HG03439 (cell line): ENCODE results near the gene JAZF1.

Experiments used
- ATAC-seq: cut with Tn5 transposase; IDR thresholded peaks from one replicate; pipeline ENCODE4 v1.9.1; 2021; ENCODE audit warnings: mild to moderate bottlenecking, moderate library complexity; ENCODE audit not compliant: unreplicated experiment

JAZF1 gene

DNA sequence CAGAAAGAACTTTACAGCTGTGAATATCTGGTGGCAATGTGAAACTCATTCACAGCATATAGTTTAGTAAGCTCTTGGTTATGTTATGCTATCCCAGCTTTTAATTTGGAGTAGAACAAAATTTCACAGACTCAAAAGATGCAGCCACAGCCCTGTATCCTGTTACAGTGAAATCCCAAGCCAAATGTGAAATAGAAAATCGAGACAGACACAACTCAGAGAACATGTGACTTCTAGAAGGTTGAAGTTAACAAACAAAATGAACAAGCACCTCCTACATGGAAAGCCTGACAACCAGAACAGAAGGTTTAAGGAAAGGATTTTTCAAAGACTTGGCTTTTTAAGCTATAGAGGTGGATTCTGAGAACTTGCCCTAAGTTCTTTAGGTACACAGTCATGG, 39.6 kb downstream of the JAZF1 start:
- no peak for ATAC-seq

DNA sequence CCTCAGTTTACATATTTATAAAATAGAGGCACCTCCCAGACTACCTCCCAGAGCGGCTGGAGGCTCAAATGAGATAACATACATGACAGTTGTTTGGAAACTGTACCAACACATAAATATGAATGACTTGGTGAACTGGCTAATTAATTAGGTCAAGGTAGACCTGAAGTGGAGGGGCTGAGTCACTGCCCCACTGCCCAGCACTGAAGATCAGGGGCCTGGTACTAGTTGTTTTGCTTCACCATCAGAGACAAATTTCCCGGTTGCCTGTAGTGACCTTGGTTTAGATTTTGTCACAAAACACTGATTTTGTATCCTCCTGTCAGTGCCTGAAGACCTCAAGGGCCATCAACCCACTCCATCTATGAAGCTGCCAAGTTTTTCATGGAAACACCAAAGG, 41.8 kb downstream of the JAZF1 start:
- ATAC-seq = no peak

DNA sequence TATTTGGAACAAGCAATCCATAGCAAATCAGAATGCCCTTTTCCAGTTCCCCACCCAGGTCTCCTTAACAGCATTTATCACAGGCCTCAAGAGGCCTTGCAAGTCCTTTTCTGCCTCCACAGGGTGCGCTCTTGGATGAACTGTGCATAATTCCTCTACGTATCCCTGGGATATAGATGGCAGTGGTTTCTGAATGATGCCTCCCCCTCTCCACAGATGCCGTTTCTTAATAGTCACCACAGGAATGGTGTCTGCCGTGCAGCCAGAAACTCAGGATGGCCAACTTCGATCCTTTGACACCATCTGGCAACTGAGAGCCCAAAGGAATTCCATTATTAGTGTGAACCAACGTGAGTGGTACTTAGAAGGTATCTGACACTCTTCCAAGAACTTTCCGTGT, 43.1 kb downstream of the JAZF1 start:
- no peak for ATAC-seq

DNA sequence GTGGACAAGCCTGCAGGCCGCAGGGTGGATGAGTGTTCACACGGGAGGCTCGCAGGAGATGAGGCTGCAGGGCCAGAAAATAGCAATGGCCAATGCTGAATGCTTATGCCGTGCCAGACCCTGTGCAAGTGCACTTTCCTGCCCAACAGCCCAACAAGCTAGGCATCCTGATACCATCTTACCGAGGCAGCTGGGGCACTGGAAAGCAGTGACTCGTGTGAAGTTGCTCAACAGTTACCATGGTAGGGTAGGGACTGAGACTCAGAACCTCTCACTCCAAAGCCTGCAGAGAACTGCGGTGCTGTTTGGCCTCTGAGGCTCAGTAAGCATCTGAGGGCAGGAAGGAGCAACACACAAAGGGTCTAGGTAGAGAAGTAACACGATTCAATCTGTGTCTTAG, 43.7 kb downstream of the JAZF1 start:
- no peak for ATAC-seq

DNA sequence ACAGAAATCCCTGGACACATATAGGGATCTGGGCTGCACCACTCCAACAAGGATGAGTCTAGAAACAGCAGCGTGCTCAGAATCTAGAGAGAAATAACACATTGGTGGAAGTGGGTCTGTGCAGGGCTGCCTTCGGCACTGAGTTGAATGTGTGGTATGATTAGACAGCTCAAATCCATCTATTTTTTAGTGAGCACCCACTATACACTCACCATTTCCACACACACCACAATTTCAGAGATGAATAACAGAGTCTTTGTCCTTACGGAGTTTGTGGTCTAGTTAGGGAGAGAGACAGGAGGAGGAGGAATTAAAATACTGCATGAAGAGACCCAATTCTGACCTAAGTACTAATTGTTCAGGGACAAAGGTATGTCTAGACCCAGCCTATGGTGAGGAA, 44.2 kb downstream of the JAZF1 start:
- no peak for ATAC-seq

DNA sequence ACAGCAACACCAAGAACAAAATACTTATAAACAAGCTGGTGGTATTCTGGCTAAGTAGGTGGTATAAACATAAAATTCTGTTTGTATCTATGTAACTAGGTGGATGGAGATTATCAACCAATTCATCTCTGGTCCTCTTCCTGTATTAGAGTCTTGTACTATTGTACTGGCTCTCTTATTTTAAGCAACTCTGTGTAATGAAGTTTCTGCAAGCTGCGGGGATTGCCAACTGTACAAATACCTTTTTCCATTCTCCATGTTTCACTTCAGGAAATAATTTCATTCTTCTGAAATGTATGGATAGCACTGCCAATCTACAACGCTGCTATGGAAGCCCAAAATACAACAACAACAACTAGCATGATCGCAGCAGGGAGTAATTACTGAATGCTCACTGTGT, 44.8 kb downstream of the JAZF1 start:
- no peak for ATAC-seq

DNA sequence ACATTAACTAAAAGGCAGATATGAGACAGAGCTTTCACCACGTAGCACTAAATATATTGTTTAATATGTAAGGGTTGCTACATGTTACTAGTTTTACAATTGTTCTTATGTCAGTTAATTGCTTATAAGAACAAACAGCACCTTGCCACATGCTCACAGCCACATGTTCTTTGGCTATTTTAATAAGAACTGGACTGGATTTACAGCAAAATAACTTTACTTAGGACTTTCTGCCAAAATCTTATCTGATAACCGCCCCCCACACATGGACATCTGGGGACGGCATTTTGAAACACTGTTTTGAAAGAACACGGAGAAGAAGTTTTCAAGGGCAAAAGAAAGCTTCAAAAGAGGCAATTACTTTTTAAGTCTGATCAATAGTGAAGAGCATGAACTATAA, 45.3 kb downstream of the JAZF1 start:
- ATAC-seq = no peak

DNA sequence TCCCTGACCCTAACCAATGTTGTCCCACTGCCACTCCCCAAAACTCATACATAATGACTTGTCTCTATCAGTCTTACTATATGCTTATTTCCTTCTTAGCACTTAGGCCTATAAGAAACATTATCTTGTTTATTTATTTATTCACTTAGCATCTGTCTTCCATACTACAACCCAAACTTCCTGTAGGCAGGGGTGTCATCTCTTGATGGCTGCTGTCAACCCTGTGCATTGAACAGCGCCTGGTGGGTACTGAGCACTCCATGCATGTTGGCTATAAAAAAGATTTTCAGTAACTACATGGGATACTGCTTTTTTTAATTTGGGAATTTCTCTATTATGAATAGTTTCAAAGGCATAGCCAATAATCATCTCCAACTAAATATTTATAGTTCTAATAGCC, 46.7 kb downstream of the JAZF1 start:
- no peak for ATAC-seq

DNA sequence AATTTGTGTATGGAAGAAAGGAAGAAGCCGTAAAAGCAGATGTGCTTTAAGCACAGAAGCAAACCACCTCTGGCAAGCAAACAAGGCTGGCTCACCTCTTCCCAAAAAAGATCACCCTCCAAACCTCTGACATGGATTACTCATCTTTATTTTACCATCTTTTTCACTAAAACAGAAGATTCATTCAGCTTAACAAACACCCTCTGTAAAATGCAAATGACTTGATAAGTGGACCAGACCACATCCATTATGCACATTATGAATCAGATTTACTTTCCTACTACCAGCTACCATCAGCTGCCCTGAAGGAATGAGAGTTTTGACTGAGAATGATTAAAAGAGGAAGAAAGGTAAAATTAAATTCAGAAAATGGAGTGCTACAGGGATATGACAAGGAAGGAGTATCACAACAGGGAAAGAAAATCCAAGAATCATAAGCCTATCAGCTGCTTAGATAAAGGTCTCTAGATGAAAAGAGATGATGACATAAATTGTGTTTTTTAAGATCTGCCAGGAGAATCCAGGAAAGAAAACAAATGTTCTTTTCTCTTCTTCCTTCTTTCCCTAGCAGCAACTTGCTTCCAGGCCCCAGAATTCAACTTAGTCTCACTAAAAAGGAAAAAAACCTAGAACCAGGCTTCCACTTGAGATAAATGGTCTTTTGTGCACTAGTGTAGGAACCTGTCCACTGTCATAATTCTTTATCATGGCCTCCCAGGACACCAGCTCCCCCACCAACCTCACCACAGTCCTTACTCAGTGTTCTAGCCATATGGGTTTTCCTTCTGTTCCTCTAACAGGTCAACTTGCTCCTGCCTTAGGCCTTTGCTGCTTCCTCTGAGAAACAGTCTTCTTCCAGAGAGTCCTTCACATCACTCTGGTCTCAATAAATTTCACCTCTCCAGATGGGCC, 47.4 kb downstream of the JAZF1 start:
- no peak for ATAC-seq

DNA sequence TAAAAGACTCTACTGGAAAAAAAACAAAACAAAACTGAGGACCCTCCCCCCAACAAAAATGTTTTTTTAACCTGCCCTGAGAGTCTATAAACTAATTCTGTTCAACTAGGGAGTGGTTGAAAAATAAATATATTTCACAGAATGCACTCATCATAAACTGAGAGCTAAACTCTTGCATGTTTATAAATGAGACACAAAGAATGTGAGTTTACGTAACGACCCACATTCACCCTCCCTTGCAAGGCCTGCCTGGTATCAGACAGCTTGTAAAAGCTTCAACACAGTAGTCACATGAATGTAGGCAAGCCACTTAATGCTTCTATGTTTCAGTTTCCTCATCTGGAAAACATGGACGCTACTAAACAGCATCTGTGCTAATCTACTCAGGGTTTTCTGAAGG, 50.3 kb downstream of the JAZF1 start:
- no peak for ATAC-seq

DNA sequence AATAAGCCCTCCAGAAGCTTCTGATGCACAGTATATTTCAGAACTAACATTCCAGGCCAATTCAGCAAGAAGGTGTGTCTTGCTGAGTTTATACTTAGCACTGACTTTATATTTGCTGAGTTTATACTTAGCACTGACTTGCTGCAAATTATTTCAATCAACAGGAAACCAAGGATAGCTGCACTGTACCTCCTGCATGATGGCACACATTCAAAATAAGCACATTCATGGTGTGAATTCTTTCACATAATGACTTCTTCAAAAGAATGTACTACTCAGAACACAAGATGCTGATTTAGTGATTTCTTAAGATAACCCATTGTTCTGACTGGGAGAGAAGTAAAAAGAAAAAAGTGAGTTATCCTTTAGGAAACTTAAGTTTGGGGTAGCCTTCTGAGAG, 52.0 kb downstream of the JAZF1 start:
- ATAC-seq = no peak

DNA sequence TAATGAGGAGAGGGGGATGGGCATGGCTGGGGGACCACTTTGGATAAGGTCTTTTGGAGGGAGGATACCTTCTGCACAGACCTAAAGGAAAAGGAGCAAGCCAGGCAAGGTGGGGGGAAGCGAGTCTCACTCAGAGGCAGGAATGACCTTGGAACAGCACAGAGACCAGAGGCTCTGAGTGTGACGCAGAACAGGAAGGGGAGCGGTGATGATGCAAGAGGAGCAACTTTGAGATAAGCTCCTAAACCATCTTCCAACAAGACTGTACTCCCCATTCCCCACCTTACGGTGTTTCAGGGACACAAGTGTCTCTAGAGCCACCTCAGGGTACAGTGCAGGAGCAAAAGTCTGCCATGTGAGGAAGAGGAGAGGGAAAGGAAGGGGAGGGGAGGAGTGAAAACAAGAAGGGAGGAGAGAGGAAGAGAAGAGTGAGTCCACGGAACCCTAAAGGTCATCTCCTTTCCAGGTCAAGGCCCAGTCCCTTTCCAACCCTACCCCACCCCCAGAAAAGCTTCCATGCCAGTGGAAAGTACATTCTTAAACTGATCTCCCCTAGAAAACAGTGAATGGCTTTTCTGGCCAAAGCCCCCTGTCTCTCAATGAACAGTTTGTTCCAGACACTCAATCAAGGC, 54.1 kb downstream of the JAZF1 start:
- ATAC-seq = no peak

DNA sequence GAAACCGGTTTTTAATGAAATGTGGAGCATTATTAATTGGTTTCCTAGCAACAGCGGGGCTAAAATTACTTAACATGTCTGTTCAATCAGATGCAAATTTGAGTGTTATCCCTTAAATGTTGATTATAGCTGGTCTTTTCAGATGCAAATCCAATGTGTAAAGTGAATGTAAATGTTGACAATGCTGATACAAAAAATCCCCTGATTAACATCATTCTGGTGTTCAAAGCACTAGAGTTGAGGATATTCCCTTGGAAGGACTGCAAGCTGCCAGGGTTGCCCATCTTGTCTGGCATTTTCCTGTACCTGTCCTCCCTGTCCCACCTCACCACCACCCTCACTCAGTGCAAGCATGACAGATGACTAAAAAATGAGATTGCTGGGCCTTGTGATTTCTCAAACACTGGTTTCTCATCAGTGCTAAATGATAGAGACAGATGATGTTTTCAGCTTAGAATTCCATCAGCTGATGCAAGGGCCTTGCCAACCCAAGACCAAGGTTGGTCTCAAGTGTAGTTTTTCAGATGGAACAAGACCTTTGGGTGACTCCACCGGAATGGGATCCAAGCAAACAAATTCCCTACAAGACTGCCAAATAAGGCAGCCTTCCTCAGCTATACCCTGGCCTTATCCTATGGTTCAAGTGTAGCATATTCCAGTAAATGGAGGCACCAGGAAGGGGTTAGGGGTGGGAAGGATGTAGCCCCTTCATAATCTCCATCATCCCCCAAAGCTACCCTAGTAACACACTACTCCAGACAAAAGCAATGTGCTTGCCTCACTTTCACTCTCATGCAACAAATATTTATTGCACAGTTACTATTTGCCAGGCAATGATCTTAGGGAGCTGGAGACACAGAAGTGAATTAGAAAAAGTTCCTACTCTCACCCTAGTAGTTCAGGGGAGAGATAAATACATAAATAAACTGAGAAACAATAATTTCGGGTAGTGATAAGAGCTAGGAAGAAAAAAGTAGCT, 54.9 kb downstream of the JAZF1 start:
- ATAC-seq = no peak

DNA sequence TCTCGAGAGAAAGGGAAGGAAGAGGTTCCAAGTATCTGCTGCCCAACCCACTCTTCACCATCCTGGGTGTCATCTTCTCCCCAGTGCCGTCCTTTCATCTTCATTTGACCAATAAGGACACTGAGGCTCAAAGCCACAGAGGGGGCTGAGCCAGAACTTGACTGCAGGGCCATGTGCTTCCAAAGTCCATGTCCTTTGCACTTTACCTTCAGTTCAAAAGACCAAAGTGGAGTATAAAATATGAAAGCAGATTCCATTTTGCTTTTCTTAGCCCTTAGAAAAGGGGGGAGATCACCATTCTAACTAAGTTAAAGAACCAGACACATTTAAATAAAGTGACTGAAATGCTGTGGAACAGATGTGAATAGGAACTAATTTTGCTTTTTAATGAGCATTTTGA, 56.2 kb downstream of the JAZF1 start:
- ATAC-seq = no peak

DNA sequence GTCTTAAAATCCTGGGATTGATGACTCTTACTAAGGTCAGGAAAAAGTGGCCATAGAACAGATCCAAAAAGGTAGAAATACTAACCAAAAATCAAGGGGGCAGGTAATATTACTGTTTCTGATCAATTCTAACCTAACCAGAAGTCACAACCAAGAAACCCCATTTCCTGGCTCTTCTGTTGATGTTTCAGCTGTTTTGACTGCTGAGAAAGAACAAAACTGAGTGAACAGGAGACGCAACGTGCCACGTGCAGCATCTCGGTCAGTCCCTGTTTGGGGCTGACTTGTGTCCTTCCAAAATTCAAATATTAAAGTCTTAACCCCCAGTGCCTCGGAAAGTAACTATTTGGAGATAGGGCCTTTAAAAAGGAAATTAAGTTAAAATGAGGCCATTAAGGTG, 56.8 kb downstream of the JAZF1 start:
- ATAC-seq = no peak

DNA sequence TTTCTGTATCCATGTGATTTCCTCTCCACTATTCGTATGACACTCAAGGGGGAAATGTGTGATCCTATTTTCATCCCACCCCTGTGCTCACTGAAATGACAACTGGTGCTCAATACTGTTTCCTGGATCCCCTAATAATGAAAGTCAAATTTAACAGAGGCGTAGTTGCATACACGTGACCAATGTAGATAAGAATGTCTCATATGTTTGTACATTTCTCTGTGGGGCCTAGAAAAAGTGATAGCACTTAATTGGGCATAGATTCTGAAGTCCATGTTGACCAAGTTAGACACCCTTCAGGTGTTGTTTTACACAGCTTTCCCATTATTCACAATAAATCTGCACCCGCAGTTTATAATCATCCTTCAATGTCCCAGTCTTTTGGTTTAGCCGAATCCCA, 59.1 kb downstream of the JAZF1 start:
- ATAC-seq = no peak

DNA sequence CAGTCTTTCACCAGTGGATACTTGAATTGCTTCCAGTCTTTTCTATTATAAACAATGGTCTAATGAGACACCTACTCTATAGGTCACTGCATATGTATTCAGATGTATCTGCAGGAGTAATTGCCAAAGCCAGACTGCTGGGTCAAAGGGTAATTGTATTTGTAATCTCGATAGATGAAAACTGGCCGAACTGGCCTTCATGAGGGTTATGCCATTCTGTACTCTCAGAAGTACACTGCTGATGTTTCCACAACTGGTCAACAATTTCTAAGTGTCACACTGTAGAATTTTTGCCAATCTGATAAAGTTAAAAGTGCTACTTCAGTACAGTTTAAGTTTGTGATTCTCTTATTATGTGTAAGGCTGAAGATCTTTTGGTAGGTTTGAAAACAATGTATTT, 64.6 kb downstream of the JAZF1 start:
- no peak for ATAC-seq

DNA sequence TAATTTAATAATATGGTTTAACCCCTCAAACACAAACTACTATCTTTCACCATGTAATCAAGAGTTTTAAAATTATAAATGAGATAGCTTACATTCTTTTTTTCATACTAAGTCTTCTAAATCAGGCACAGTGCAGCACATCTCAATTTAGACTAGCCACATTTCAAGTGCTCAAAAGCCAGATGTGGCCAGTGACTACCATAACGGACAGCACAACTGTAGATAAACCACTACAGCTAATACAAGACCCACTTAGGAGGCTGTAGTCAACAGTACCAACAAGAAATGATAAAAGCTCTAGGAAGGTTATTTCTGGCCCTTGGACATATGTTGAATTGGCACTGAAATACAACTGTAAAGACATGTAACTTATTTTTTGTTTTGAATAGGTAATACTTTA, 65.3 kb downstream of the JAZF1 start:
- ATAC-seq = no peak

DNA sequence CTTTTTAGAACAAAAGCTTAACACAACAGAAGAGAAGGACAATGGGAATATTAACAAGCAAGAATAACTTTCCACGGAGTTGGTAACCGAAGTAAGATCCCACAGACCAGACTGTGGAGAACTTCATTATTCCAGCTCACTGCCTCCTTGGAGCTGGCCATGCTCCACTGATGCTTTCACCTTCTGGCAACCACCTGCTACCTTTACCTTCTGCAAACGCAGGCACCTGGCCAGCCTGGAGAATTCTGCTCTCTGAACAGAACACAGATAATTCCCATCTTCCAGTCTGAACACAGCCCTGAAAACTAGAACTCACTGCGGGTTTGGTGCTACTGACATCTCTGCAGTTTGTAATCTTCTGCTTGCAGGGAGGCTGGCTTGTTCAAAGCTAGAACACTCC, 66.5 kb downstream of the JAZF1 start:
- no peak for ATAC-seq

DNA sequence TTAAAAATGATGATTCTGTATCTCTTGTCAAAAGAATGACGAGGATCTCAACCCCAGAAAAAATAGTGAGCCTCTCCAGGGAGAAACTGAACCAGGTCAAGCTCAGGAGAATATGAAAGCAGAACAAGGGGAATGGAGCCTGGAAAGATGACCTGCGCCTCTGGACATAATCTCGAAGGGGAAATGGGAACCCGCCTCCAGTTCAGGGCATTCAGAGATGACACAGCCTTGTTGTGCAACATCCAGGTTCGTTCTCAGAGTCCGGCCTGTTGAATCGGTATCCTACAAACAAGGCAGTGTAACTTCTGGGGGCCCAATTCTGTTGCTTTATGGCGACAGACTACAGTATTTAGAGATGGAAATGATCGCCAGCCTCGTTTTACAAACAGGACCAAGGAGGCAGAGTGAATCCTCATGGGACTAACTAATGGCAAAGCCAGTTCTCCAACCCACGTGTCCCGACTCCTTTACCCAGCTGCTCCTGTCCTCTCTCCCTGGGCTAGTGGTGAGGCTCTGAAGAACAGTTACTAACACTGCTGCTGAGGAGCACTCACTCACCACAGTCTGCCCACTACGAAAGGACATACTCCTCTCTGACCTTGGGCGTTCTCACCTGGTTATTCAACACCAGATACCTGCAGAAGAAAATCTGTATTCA, 67.6 kb downstream of the JAZF1 start:
- no peak for ATAC-seq

DNA sequence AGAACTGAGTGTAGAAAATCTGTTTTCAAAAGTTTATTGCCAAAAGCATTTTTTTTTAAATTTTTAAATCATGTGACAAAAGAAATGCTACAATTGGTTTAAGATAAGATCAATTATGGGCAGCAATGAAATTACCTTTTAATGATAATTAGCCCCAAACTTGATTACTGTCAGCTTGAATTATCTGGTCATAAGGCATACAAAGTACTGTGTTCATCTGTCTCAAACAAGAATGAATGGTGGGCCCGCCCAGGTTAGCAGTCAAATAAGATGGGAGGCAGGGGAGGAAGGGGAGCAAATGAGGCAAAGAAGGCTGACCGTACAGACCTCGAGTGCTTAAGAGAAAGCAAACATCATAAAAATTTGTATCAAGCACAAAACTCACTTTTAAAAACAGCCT, 68.1 kb downstream of the JAZF1 start:
- no peak for ATAC-seq
